Epidermal melanocyte (primary cell): ENCODE data around the gene GLRX3.
"Not testable (repeated sequence)": the region's sequence is repeated elsewhere in the genome, so short reads cannot be mapped to it uniquely, and the experiment has no call there.

ENCODE experiments used
- DNase-seq: peaks from one replicate; pipeline ENCODE4 v3.0.0; 2011; ENCODE audit warnings: low spot score; ENCODE audit not compliant: insufficient read length

GLRX3 gene

GRCh38 chr10:130136226-130137089 lies at the start of gene GLRX3:
TSS of gene GLRX3 (plus strand) at chr10:130136391. CDS start at chr10:130136421, 30 bp downstream.
- peak; percentile 85 for DNase-seq

GRCh38 chr10:130090565-130090964 lies 45.6 kb upstream of the GLRX3 start:
- DNase-seq, result not testable (repeated sequence)

- DNase-seq, result no peak
These were observed 36.8 kb upstream of the GLRX3 start for GRCh38 chr10:130099344-130099743.

GRCh38 chr10:130105724-130106123 lies 30.5 kb upstream of the GLRX3 start:
- no peak for DNase-seq

- not testable (repeated sequence) for DNase-seq
These were observed 28.0 kb upstream of the GLRX3 start for GRCh38 chr10:130108146-130108545.

- no peak for DNase-seq
These were observed 27.1 kb upstream of the GLRX3 start for GRCh38 chr10:130108934-130109604.

GRCh38 chr10:130109796-130110245 lies 26.4 kb upstream of the GLRX3 start:
- DNase-seq, result peak; percentile 67

- DNase-seq, result peak; percentile 93
These were observed 25.7 kb upstream of the GLRX3 start, which contains the start of gene C10orf143 for GRCh38 chr10:130110246-130111112. TSS of gene C10orf143 (minus strand) at chr10:130110830. CDS start at chr10:130110772, 58 bp downstream.

- DNase-seq, result peak; percentile 90
These were observed 24.9 kb upstream of the GLRX3 start for GRCh38 chr10:130111113-130111851.

- DNase-seq, result no peak
These were observed 24.4 kb upstream of the GLRX3 start for GRCh38 chr10:130111852-130112180.

- no peak for DNase-seq
These were observed 23.4 kb upstream of the GLRX3 start for GRCh38 chr10:130112821-130113220.

GRCh38 chr10:130116942-130117341 lies 19.2 kb upstream of the GLRX3 start:
- DNase-seq, result not testable (repeated sequence)

- DNase-seq, result not testable (repeated sequence)
These were observed 18.7 kb upstream of the GLRX3 start for GRCh38 chr10:130117535-130117934.

GRCh38 chr10:130121486-130122079 lies 14.6 kb upstream of the GLRX3 start:
- no peak for DNase-seq

GRCh38 chr10:130127364-130128061 lies 8.7 kb upstream of the GLRX3 start:
- peak; percentile 98 for DNase-seq

GRCh38 chr10:130128062-130128781 lies 8.0 kb upstream of the GLRX3 start:
- no peak for DNase-seq

- DNase-seq, result no peak
These were observed 7.3 kb upstream of the GLRX3 start for GRCh38 chr10:130128922-130129321.

- no peak for DNase-seq
These were observed 440 bp upstream of the GLRX3 start for GRCh38 chr10:130135676-130136225.

- DNase-seq, result no peak
These were observed 878 bp downstream of the GLRX3 start for GRCh38 chr10:130137090-130137448.
